SKM-1 treated with dmso at 0.1 percent for 144 hours (cell line): ENCODE measurements around the gene C2CD2.

Experiments used
- DNase-seq: peaks from one replicate; lab custom pipeline; 2025; ENCODE audit not compliant: unreplicated experiment; lab: John Stamatoyannopoulos, UW

The C2CD2 gene

DNA sequence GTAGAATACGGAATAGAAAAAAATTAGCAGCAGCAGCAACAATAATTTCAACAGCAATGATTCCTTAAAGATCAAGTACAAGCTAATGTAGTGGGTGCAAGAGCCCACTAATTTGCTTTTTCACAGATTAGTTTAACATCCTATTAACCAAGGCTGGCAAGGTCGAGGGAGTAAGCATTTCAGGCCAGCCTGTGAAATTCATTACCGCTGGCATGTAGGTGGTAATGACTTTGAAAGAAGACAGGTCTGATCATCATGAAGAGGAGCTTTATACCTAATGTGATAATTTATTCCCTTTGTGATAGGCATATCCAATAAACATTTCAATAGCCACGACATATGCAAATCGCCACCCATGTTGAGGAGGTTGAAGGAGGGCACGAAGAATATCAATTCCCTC, 63.5 kb downstream of the C2CD2 start:
- DNase-seq, result no peak

DNA sequence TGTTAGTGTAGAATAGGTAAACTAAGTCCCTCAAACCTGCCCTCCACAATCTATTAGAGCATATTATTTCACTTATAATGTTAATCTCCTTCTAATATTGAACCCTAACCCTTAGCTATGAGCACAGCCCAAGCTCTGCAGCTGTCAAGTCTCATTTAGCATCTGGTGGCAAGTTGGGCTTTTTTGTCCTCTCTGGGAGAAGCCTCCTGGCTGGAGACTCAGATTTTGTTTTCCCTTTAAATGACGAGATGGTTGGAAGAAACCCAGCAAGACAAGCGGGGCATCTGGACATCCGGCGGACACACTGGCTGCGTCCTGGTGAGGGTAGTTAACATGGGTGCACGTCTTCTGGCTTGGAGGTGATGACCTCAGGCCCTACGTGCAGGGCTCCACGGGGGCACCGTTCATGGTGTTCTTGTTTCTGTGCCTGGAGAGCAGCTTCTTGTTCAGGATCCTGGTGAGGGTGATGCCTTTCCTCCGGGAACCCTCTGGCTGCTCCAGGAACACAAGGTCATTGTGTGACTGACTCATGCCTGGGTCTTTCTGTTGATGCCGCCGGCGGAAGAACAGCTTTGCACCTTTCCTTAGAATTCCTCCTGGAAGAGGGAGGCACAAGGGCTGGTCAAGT, 65.0 kb downstream of the C2CD2 start:
- no peak for DNase-seq

DNA sequence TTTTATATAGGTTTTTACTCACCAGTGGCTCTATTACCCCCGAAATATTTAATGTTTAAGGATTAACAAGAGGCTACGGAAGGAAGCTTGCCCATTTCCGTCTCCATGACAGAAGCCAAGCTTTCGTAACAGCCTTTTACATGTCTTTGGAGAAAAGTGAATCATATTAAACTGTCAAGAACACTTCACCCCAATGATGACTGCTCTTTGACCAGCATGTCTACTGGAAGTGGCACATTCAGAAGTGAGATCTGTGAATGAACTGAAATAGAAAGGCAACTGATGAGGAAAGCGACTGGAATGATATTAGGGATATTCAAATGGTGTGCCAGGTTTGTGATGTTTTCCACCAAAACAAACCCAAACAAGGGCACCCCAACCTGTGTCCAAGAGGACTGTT, 66.2 kb downstream of the C2CD2 start:
- no peak for DNase-seq

DNA sequence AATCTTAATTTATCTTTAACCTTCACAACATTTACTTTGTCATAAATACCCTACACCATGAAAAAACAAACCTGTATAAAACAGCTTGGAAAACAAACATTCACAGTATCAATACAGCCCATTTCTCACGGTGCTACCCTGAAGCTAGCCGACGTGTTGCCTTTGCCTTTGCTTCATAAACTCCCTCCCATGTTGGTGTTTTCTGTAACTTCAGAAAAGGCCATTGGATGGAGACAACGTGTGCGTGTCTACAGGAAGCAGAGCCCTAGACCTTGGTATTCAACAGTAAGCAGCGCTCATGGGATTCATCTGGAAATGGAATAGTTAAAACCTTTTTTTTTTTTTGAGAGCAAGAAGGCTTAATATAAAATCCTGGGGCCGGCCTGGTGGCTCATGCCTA, 67.5 kb downstream of the C2CD2 start:
- DNase-seq, result no peak

DNA sequence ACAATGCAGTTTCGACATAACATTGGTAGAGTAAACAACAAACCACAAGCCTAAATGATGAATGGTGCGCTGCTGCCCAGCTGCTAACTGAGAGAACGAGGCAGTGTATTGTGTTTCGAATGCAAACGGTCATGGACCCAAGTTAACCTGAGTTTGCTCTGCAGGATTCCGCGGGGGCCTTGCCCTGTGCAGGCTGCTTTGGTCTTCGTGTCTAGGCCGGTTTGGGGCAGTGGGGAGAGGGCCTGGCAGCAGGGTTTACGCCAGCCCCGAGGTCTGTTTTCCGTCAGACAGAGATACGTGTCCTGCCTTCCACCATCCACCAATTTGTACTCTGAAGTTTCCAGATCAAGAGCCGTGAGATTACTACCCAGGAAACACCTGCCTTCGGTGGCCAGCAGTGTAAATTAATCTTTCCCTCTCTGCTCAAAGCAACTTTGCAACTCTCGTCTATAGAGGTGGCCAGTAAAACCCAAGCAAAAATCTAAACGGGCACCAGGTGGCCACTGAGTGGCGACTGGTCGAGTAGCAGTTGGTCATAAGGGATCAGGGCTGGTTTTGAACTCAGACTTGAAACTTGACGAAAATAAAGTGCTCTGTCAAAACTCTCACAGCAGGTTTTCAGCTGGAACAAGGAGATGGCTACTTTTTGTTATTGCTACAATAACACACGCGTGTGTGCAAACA, 68.3 kb downstream of the C2CD2 start:
- DNase-seq, result no peak

DNA sequence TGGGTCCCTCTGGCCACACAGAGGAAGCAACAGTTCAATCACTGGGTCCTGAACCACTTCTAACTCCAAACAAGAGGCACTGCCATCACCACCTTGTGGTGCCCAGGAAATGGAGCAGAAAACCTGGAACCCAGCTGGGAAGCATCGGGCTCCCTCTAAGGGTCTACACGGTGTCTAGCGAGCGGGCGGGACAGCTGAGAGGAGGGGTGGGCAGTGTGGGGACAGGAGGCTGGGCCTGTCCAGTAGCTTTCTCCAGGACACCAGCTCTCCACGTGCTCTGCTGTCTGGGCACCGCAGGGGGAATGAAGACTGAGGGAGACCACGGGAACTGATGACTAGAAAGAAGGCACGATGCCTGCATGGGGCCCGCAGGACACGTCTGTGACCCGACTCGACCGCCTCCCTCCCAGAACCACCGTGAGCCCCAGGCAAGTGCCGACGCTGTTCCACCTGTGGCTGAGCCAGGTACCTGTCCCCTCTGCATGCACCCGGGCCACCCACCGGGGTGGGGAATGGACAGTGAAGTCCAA, 69.3 kb downstream of the C2CD2 start:
- no peak for DNase-seq

DNA sequence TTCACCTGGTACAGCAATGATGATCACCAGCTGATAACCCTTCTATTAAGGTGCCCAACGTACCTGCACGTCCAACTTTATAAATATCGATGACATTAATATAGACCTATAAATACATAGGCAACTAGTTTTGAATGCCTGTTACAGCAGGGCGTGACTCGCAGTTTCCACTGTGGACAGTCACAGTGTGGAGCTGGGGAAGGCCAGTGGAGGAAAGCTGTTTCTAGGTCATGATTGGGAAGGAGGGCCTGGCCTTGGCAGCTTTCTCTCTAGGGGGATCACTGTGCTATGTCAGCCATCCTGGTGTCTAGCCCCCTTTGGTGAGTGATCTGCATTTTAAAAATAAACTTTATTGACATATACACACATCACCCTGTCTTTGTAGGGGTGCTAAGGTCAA, 70.2 kb downstream of the C2CD2 start:
- DNase-seq, result no peak

DNA sequence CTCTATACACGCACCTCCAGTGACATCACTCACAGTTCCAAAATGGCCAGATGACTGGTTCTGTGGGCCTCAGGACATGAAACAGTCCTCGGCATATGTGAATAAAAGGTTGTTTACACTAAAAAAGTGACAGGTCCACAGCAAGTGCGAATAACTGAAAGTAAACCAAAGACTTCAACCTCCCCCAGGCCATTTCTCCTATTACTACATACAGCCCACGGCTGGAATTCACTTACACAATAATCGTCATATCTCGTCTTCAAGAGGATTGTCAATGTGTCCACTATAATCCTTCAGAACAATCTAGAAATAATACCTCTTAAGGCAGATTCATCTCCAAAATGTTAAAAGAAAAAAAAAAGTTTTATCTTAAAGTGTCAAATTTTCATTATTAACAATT, 72.8 kb downstream of the C2CD2 start:
- DNase-seq, result no peak

DNA sequence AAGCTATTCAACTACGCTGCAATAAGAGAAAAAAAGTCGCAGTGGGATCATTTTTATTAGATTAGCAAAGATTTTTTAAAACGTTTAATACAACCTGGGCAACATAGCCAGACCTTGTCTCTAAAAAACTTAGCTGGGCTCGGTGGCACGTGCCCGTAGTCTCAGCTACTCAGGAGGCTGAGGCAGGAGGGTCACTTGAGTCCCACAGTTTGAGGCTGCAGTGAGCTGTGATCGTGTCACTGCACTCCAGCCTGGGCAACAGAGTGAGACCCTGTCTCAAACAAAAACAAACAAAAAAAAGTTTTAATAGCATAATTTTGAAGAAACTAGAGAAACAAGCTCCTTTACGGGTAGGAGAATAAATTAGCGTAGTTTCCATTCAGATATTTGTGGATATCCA, 73.7 kb downstream of the C2CD2 start:
- DNase-seq, result no peak

DNA sequence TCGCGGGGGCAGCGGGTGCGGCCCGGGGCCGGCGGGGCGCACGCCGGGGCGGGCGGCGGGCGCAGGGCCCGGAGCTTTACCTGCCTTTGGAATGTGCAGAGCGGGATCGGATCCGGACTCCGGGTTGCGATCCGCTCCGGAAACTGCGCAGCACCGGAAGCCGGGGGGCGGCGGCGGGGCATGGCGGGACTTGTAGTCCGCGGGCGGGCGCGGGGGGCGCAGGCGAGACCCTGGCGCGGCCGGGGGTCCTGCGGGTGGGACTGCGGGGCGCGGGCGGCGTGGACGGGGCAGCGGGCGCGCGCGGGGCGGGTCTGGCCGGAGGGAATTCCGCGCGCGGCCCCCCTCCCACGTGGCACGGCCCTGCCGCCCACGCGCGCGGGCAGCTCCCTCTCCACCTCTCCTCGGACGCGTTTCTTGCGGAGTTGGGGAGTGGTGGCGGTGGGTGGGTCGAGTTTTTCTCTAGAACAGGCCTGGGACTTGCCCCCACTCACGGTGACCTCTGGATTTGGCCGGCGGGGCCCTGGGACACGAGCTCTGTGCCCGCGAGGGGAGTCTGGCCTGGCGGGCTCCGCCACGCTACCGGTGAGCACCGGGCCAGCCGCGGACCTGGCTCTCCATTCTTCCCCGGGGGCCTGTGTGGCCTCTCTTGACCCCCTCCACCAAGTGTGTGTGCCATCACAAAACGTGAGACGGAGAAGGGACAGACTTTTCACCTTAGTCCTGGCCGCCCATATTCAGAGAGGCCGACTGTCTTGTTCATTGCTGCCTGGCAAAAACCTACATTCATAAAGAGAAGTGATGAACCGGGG, 74.4 kb downstream of the C2CD2 start, which contains the start of gene PRDM15:
TSS of gene PRDM15 (minus strand) at position 155 of the 809 bp plus-strand sequence. CDS start 18,981 bp downstream, outside the sequence.
- DNase-seq, result peak; percentile 39

DNA sequence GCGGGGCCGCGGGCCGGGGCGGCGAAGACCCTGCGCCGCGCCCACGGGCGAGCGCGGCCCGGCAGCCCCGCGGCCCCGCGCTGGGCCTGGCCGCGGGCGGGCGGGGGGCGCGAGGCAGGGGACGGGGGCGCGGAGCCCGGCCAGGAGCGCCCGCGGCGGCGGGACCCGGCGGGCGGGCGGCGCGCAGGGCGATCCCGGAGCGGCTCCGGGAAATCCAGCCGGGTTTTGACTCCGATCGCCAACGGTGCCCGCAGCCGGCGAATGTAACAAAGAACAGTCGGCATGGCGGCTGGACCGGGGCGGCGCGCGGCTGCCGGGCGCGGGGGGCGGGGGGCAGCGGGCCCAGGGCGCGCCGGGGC, 75.0 kb downstream of the C2CD2 start:
- DNase-seq, result peak; percentile 54

DNA sequence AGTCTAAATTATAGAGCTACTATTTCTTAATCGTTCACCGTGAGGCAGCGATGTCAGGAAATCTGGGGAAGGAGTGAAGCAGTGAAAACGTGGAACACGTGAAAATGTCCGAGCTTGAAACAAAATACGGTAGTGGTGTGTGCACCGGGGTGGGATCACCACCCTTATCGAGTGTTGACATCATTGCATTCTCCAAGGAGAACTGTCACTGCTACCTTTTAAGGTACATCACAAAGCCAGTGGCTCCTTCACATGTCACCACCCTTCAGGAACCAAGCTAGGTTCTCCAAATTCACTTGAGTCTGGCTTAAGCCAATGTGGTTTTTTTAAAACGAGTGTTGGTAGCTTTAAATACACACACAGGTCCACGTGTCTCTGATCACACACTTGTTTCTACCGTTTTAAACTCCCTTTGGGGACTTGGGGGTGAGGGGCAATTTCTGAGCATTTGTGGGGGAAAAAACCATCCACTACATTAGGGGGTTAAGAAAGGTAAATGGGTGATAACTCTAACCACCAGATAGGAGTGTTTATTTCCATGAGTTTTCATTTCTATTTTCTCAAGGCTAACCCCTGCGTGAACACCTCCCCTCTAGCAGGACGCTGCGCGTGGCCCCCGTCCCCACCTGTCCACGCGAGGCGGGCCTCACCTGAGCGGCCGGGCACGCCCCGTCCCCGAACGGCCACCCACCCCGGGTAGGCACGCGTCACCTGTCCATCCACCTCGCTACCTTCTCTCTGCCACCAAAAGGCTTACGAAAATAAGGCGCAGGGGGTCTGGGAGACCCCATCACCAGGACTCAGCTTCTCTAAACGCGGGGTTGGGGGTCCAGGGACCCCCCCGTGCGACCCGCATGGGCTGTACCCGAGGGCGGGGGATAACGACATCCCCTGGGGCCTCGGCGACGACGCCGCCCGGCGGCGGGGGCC, 75.7 kb downstream of the C2CD2 start:
- peak; percentile 37 for DNase-seq

DNA sequence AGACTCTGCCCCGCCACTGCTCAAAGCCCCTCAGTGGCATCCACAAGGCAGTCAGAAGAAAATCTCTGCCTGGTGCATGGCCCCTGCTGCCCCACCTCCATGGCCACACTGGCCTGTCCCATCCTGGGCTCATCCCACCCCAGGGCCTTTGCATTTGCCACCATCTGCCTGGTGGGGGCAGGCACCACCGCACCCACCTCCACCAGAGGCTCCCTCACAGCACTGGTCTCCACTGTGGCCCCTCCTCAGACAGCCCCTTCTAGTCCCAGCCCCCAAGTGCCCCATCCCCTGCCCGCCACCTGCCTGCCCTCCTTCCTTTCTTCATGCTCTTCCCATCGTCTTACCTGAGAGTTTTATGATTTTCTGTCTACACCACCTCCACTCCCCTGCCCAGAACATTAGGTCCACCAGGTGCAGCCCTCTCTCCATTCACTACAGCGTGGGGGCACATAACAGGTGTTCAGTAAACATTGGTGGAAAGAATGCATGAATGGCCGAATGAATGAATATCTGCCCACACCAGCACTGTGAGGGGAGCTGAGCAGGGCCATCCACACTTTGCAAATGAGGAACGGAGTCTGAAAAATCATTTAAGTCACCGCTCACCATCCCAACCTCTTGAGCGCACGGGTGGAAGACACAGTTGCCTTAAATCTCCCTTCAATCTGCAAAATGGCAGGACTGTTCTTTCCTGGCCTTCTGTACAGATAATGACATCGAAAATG, 76.7 kb downstream of the C2CD2 start:
- DNase-seq, result no peak

DNA sequence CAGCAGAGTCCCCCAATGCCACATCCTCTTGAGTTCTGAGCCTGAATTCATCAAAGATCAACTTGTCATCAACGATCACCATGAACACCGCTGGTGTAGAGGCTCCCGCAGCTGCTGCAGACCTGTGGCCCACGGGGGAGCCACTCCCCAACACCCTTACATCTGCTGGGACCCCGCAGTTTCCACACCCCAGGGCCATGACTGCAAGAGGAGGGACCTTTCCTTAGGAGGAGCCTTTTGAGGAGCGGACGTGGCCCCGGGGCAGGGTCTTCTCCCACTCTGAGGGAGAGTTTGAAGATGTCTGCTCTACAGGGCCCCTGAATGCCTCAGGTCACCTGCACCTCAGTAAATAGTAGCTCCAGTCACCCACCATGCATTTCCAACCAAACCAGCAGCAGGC, 77.4 kb downstream of the C2CD2 start:
- DNase-seq, result no peak

DNA sequence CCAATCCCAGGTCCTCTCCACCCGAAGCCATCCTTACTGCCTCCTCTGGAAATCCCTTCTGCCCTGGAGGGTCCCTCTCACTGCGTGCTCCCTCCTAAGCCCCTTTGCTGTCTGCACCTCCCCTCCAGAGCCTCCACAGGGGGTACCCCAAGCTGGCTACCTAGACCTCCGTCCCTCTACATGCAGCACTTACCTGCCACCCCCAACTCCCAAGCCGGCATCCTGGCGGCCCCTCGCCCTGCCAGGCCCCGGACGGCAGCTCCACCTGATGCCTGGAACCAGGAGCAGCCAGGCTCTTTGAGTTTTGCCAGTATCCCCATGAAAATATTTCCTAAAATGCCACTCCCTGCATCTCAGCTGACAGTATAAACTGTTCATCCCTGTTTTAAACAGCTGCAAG, 78.7 kb downstream of the C2CD2 start:
- no peak for DNase-seq

DNA sequence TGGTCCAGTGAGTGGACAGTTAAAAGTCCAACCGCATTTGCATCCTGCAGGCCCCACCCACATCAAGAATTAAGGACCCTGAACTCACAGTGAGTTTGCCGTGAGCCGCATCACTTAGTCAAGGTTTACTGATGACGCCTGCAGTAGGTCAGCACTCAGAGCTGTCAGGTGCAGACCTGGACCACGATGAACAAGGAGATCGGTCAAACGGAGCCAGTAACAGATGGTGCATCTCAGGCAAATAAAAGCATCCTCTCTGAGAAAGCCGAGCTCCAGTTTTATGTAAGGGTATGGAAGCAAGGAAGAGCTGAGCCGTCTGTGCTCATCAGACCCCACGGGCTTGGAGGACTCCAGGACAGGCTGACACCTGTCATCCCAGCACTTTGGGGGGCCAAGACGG, 79.2 kb downstream of the C2CD2 start:
- DNase-seq, result no peak

DNA sequence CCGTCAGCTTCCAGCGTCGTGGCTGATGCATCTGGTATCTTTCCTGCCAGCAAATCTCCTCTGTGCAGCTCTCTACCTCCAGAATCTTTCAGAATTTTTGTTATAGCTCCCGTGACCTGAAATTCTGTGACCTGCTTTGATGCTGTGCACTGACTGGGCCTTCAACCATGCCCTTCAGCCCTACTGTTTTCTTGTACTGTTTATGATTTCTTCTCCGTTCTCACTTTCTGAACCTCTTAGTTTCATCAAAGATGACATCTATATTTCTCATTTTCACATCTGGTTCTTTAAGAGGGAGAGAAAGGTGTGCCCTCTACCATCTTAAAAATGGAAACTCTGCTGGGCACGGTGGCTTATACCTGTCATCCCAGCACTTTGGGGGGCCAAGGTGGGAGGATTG, 80.4 kb downstream of the C2CD2 start:
- DNase-seq, result no peak

DNA sequence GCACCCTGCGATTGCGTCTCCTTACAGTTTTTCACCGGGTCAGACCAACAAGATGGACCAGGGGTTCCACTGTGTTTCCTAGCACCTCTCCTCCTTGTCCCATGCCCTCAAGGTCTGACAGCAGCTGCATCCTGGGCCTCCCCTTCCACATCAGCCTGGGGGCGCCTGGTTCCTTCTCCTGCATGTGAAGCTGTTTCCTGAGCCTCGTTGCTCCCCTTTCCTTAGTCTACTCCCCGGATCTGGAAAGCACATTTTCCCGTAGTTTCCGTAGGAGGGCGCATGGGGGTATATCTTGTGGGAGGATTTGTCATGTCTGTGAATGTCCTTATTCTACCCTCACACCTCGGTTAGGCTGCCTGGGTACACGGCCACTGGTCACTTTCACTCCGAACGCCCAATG, 80.8 kb downstream of the C2CD2 start:
- DNase-seq, result no peak

DNA sequence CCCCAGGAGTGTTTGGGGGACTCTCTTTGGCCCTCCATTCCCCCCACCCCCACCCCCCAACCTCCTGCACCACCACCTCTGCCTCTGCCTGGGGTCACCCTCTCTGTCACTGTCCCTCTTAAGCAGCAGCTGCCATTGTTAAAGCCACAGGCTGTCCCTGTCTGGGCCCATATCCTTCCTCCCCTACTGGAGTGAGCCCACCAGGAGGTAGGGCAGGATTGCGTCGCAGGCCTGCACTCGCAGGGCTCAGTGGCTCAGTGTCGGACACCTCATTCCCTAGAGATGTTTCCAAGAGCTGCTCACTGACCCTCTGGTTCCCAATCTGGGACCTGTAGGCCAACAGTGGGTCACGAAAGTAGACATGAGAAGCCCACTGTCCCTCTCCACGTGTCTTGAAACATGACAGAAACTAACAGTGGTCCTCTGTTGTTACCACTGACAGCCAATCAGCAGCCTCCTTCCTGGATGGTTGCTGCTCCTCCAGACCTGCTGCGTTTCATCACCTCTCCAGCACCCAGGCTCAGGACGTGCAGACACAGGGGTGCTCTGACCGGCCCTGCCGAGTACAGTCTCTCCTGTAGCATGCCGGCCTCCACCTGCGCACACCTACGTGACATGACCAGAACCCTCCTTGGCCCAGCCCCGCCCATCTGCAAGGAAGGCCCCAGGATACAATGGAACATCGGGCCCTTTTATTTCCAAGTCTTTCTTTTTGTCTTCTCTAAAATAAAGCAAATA, 82.4 kb downstream of the C2CD2 start:
- DNase-seq, result no peak

DNA sequence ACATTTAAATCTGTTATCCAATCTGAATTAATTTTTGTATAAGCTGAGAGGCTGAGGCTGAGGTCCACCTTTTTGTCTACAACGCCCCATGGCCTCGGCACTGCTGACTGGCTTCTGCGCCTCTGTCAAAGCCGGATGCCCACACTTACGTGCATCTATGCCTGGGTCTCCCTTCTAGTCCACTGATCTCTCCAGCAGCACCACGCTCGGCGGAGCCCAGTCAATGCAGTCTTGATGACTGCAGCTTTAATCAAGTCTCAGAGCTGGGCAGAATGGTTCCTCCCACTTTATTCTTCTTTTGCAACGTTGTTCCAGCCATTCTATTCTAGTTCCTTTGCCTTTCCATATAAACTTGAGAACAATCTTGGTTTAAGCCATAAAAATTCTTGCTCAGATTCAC, 84.0 kb downstream of the C2CD2 start:
- no peak for DNase-seq
